ENCODE data around the gene SLC9A5.

GRCh38 chr16:67240506-67240905 is 8.3 kb upstream of the SLC9A5 start:
- TF ChIP-seq SUZ12 (IDR thresholded peaks at IDR 0.05; ENCODE audit: extremely low read depth, insufficient read depth, insufficient read length) (no peak), YY1 (IDR thresholded peaks at IDR 0.05; ENCODE audit: insufficient read depth, insufficient read length) (no peak), ZNF274 (IDR thresholded peaks at IDR 0.05; ENCODE audit: low read depth, low read length) (no peak)
